HepG2 (cell line): ENCODE results near the gene AGTRAP. TPM values are rescaled to one million over a fixed set of nuclear protein-coding genes. Genes with fewer than 3 reads are reported as not detected.

ENCODE experiments used
- ATAC-seq: fragments of 200-7000 bp; cut with Tn5 transposase; 3 replicates; pipeline ENCODE4 v1.9.1; 2020; ENCODE audit warnings: mild to moderate bottlenecking, moderate library complexity
- BruUV-seq: library from RNA; stranded (reverse); fragments of 400-500 nt; replicated peaks from 2 replicates; lab custom pipeline; 2021; lab: Mats Ljungman, UMichigan
- CTCF ChIA-PET: fragments of 300-600 bp; formaldehyde crosslinking; extraction: SDS; loops from one replicate; lab custom pipeline; 2021; ENCODE audit warnings: low total read pairs, inconsistent platforms, low intra/inter-chr PET ratio; lab: Yijun Ruan, JAX
- POLR2A ChIA-PET: fragments of 350-600 bp; sonication (Branson Sonifier 250); formaldehyde crosslinking; loops from one replicate; lab custom pipeline; 2020; ENCODE audit warnings: antibody characterized with exemption, inconsistent platforms; lab: Yijun Ruan, JAX
- DNase-seq: peaks from one replicate; pipeline ENCODE4 v3.0.0-alpha.2; 2015; ENCODE audit warnings: low spot score
- FAIRE-seq: peaks from 3 replicates; lab custom pipeline; 2011; peaks lifted over from hg19 to GRCh38; lab: Jason Lieb, UNC
- H2AFZ ChIP-seq: one replicate; pipeline ENCODE4 v1.6.1; 2011; ENCODE audit warnings: low read length, inconsistent platforms
- H3K27ac ChIP-seq: fragments of 300-600 bp; 3 replicates; pipeline ENCODE4 v1.8.0; 2011; ENCODE audit warnings: mixed run types, mild to moderate bottlenecking, mixed read lengths, low read length, inconsistent platforms; ENCODE audit not compliant: insufficient read depth; ENCODE audit errors: extremely low read length
- H3K27me3 ChIP-seq, 2 experiments: fragments of 200-600 bp in 1 of 2; 2 replicates in 1 of 2; 3 replicates in 1 of 2; pipeline versions ENCODE4 v1.6.0 to v1.8.0; 2011; ENCODE audit warnings: low read length in 2 of 2, mild to moderate bottlenecking in 2 of 2, moderate library complexity in 2 of 2, inconsistent platforms in 1 of 2; ENCODE audit not compliant: insufficient read depth in 2 of 2, control insufficient read depth in 1 of 2
- H3K36me3 ChIP-seq, 2 experiments: fragments of 200-600 bp in 1 of 2; replicated peaks in 1 of 2; 2 replicates in 1 of 2; 3 replicates in 1 of 2; pipeline versions ENCODE4 v1.5.1 to v1.8.0; 2011; ENCODE audit warnings: low read length in 2 of 2, inconsistent platforms in 1 of 2; ENCODE audit not compliant: insufficient read depth in 2 of 2, control insufficient read depth in 1 of 2
- H3K4me1 ChIP-seq: 2 replicates; pipeline ENCODE4 v1.5.1; 2012; ENCODE audit warnings: low read length, inconsistent platforms; ENCODE audit not compliant: insufficient read depth
- H3K4me2 ChIP-seq: 2 replicates; pipeline ENCODE4 v1.6.0; 2011; ENCODE audit warnings: low read depth, low read length, inconsistent platforms
- H3K4me3 ChIP-seq, 3 experiments: fragments of 200-600 bp in 1 of 3; sonication (generic), shearing (Covaris generic) in 1 of 3; replicated peaks in 1 of 3; 2 replicates each; pipeline ENCODE4 v1.5.1; 2011 to 2016; ENCODE audit warnings: low read length in 3 of 3, inconsistent platforms in 2 of 3, low read depth in 2 of 3, mild to moderate bottlenecking in 2 of 3, control low read depth in 1 of 3, mixed read lengths in 1 of 3; ENCODE audit not compliant: insufficient read depth in 1 of 3
- H3K79me2 ChIP-seq: one replicate; pipeline ENCODE4 v1.6.1; 2011; ENCODE audit warnings: low read length, inconsistent platforms; ENCODE audit not compliant: insufficient read depth
- H3K9ac ChIP-seq: 2 replicates; pipeline ENCODE4 v1.6.0; 2011; ENCODE audit warnings: mild to moderate bottlenecking, low read depth, low read length, inconsistent platforms; ENCODE audit not compliant: insufficient read depth
- H3K9me3 ChIP-seq: 2 replicates; pipeline ENCODE4 v1.5.1; 2012; ENCODE audit warnings: mild to moderate bottlenecking, low read length
- H4K20me1 ChIP-seq: 2 replicates; pipeline ENCODE4 v1.6.0; 2011; ENCODE audit warnings: inconsistent platforms, mild to moderate bottlenecking, low read length, moderate library complexity; ENCODE audit not compliant: insufficient read depth
- CENPX ChIP-seq: sonication (generic); formaldehyde crosslinking; IDR thresholded peaks from 2 replicates; pipeline ENCODE4 v1.9.0; 2021; ENCODE audit warnings: mild to moderate bottlenecking, missing genetic modification reagents, moderate library complexity
- CREB1 ChIP-seq, 2 experiments: fragments of 450-650 bp in 1 of 2; IDR thresholded peaks; 2 replicates each; pipeline ENCODE4 v1.6.1; 2016 to 2017; ENCODE audit warnings: control low read depth in 1 of 2, mild to moderate bottlenecking in 1 of 2, missing compliant biosample characterization in 1 of 2, missing genetic modification characterization in 1 of 2
- DMAP1 ChIP-seq: IDR thresholded peaks from 2 replicates; pipeline ENCODE4 v1.6.1; 2016
- DMTF1 ChIP-seq: sonication (generic); formaldehyde crosslinking; IDR thresholded peaks from 2 replicates; pipeline ENCODE4 v1.4.0; 2020; ENCODE audit warnings: mild to moderate bottlenecking, missing genetic modification reagents
- HOXA3 ChIP-seq: sonication (generic); formaldehyde crosslinking; IDR thresholded peaks from 2 replicates; pipeline ENCODE4 v1.5.0; 2020; ENCODE audit warnings: missing genetic modification reagents
- KLF16 ChIP-seq, 2 experiments: sonication (generic) in 1 of 2; formaldehyde crosslinking in 1 of 2; IDR thresholded peaks; 2 replicates each; pipeline versions ENCODE4 v1.6.1 to v1.8.0; 2016 to 2023; ENCODE audit warnings: missing genetic modification reagents in 2 of 2, missing compliant biosample characterization in 1 of 2
- PREB ChIP-seq: sonication (generic); formaldehyde crosslinking; IDR thresholded peaks from 2 replicates; pipeline ENCODE4 v1.4.0; 2020; ENCODE audit warnings: missing genetic modification reagents
- SETDB1 ChIP-seq: sonication (generic); formaldehyde crosslinking; IDR thresholded peaks from 2 replicates; pipeline ENCODE4 v1.5.1; 2020; ENCODE audit warnings: missing genetic modification reagents, mild to moderate bottlenecking, borderline replicate concordance
- ZNF362 ChIP-seq: sonication (generic); formaldehyde crosslinking; IDR thresholded peaks from 2 replicates; pipeline ENCODE4 v1.4.0; 2020; ENCODE audit warnings: missing genetic modification reagents, mild to moderate bottlenecking, borderline replicate concordance
- WGBS: methylation state at CpG from one replicate; pipeline ENCODE4 v1.1.6; 2017; ENCODE audit warnings: low lambda C conversion rate; 5-methylcytosine and 5-hydroxymethylcytosine counted together
- in situ Hi-C: cut with HindIII; loops from 2 replicates; pipeline ENCODE4 v1.10.0; 2017; ENCODE audit warnings: low pct_unique_long_range_greater_than_20kb; ENCODE audit not compliant: extremely low pct_ligation_motif_present
- intact Hi-C: fragments of 100-400 bp; cut with micrococcal nuclease; formaldehyde crosslinking; loops from one replicate; pipeline ENCODE4 v1.10.0; 2022; ENCODE audit not compliant: unreplicated experiment
- polyA plus RNA-seq, 8 experiments: library from polyadenylated mRNA; depleted of rRNA in 3 of 8; stranded (reverse) in 7 of 8; unstranded in 1 of 8; fragments of >200 nt; fragmentation: Illumina TruSeq in 4 of 8; extraction: Trizol in 4 of 8; gene quantifications; 2 replicates each; pipeline versions ENCODE4 v1.2.1 to v1.2.3, GENCODE V29; 2011 to 2016; ENCODE audit warnings: low read depth in 4 of 8, missing spikeins in 1 of 8, mixed read lengths in 1 of 8; ENCODE audit not compliant: insufficient read depth in 1 of 8
- total RNA-seq, 5 experiments: library from RNA; depleted of rRNA; stranded (reverse); fragments of >200 nt; fragmentation: Illumina TruSeq; extraction: Trizol; gene quantifications; 2 replicates each; pipeline ENCODE4 v1.2.3, GENCODE V29; 2016; ENCODE audit warnings: low read depth in 1 of 5

The AGTRAP gene
- total and polyA plus RNA-seq, 2 of the 13 experiments (the other 11 are each of a cell fraction or from before 2014, with no cell fraction given), result 28.3 to 32.0 TPM

GRCh38 chr1:11704691-11705475 is 31.1 kb upstream of the AGTRAP start:
- intact Hi-C loops (no loop called here), in situ Hi-C loops (no loop called here)
- WGBS, result 37% methylated on average over 6 of the region's 22 CpGs
- BruUV-seq, result no TSS peak
- no peak overlapping the region for H3K4me3 ChIP-seq
- H2AFZ ChIP-seq, result no peak overlapping the region
- CTCF ChIA-PET, result no interaction called here
- H4K20me1 ChIP-seq, result no peaks in the 10 kb centered on the region
- H3K9me3 ChIP-seq, result no peaks in the 10 kb centered on the region
- POLR2A ChIA-PET, result no interaction called here
- no peak for ATAC-seq
- no peak overlapping the region for H3K27ac ChIP-seq
- peaks cover 18 to 65% of the 10 kb centered on the region in 2 experiments for H3K27me3 ChIP-seq
- H3K4me2 ChIP-seq, result no peak overlapping the region
- TF ChIP-seq DMTF1 (CRISPR knock-in tag) (no peak), DMAP1 (CRISPR knock-in tag) (no peak), SETDB1 (CRISPR knock-in tag) (no peak), PREB (no peak), CREB1 (IDR thresholded peaks at IDR 0.05) (no peak), CREB1 (CRISPR knock-in tag; IDR thresholded peaks at IDR 0.05) (no peak), KLF16 (CRISPR knock-in tag; IDR thresholded peaks at IDR 0.05) (no peak), HOXA3 (CRISPR knock-in tag) (no peak), ZNF362 (CRISPR knock-in tag) (no peak), CENPX (CRISPR knock-in tag) (no peak)
- H3K36me3 ChIP-seq, result no peaks in the 10 kb centered on the region
- H3K79me2 ChIP-seq, result no peaks in the 10 kb centered on the region
- H3K4me1 ChIP-seq, result peaks cover 13% of the 10 kb centered on the region
- DNase-seq, result no peak
- no peak for FAIRE-seq
- no peak overlapping the region for H3K9ac ChIP-seq
